GM19238 (cell line): ENCODE data around the gene FAM53B.

Experiments used
- DNase-seq: peaks from one replicate; pipeline ENCODE4 v3.0.0; 2011; ENCODE audit warnings: low spot score; ENCODE audit not compliant: insufficient read length

FAM53B gene

DNA sequence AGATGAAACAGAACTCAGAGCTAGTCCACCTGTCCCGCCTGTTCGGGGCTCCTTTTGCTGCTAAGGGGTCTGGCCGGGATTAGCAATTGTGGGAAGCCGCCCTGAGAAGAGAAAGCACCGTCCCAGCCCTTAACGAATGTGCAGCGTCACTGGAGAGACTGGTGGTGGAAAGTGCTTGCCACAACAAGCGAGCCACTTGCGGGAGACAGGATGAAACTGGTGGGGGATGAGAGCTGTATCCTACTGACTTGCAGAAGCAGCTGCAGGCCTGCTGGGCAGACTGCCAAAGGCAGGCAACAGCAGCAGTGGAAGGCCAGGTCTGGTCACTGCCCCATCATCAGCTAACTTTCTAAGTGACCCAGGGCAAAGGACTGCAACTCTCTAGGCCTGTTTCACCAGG, 95.4 kb downstream of the FAM53B start:
- DNase-seq, result peak; percentile 58

DNA sequence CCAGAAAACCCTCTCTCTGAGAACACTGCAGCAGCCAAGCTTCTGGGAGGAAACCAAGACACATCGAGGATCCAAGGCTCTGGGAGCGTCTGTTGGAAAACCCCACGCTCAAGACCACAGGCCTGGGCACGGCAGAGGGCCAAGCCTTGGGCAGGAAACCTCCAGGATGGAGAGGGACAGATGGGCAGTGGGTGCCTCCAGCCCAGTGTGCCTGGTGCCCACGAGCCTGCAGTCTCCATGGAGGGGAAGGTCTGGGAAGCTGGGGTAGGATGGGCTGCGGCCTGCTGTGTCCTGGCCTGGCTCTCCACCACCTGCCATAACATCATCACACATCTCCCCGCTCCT, 96.1 kb downstream of the FAM53B start:
- DNase-seq, result no peak

- DNase-seq, result peak; percentile 77
Observed at GRCh38 chr10:124647421-124648130, 96.6 kb downstream of the FAM53B start.

DNA sequence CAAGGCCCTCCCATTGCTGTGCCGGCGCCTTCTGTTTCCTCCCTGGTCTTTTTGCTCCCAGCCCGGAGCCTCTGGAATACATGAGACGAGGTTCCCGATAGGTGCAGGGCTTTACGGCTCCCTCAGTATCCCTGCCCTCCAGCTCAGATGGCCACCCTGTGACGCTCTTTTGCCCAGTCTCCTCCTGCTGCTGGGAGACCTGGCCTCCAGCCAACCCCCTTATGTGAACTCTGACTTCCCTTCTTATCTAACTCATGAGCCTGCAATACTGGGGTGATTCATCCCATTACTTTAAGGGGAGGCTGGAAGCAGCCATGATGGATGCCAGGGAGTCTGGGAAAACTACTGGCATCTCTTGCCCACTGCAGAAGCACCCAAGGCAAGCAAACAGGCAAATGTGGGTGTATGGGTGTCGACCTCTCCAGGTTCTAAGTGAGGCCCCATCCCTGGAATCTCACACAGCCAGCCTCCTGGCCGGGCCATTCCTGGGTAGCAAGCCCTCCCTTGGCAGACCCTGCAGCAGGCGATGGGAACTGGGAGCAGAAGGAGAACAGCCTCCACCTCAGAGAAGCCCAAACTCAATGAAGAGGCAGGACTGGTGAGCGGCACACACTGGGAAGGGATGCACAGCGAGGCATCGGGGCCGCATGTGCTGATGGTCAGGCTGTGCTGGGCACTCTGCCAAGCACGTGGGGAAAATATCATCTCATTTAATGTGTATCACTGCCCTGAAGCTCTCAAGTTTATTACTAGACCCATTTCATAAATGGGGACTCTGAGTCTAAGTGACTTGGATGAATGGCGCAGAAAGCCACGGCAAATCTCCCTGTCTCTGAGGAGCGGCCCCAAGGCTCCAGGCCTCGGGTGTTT, 97.5 kb downstream of the FAM53B start:
- no peak for DNase-seq

- no peak for DNase-seq
Observed at GRCh38 chr10:124645467-124646095, 98.6 kb downstream of the FAM53B start.

DNA sequence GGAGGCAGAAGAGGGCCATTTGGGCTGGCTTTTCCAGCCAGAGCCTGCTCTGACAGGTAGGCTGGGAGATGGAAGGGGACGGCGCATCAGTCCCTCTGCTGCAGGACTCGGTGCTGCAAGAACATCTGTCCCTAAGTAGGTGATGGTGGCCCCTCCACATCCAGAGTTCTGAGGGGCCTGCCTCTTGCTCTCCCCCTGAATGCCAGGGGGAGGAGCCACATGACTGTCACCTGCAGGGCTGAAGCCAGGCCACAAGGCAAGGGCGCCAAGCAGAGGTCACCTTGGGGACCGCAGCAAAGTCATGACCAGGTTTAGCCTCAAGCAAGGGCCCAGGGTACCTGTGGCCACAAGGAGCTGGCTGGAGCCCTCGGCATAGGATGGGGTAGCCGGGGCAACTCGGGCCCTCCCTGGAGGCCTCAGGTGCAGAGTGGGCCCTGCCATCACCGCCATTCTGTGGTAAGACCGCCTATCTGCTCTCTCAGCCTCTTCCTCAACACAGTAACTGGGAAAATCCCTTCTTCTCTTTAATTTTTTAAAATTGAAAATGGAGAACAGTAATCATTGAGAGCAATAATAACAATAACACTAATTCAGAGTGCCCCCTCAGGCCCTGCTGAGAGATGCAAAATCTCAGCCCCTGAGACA, 99.3 kb downstream of the FAM53B start:
- no peak for DNase-seq

GRCh38 chr10:124644236-124644635, 99.9 kb downstream of the FAM53B start:
- no peak for DNase-seq

DNA sequence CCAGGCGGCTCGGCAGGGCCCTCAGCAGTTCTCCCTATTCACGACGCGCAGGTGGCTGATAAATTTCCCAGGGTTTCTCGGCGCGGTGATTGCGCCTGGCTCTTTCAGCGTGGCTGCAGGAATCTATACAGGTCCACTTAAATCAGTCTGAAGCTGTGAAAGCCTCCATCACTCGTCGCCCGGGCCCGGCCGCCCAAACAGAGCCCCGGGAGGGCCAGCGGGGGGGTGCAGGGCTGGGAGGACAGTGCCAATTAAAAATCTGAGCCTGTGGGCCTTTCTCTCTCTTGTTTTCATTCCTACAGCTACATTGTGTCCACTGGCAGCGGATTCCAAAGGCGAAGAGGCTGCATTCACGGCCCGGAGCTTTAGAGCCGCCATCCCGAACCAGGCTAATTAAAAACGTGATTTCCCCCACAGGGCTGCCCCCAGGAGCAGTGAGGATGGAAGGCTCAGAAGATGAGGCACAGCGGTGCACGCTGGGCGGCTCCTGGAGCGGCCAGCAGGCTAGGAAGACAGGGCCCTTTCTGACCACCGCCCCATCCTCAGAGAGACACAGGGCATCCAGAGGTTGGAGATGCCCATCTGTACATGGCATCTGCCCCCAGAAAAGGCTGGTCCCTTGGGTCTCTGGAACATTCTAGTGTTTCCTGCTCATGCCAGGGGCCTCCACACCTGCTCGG, 100.7 kb downstream of the FAM53B start:
- DNase-seq, result no peak

GRCh38 chr10:124642088-124642710, 102.0 kb downstream of the FAM53B start:
- DNase-seq, result no peak

- no peak for DNase-seq
Observed at GRCh38 chr10:124641282-124642087, 102.7 kb downstream of the FAM53B start.

GRCh38 chr10:124640538-124641231, 103.5 kb downstream of the FAM53B start:
- DNase-seq, result no peak

- DNase-seq, result no peak
Observed at GRCh38 chr10:124640056-124640455, 104.1 kb downstream of the FAM53B start.

- no peak for DNase-seq
Observed at GRCh38 chr10:124639646-124640045, 104.5 kb downstream of the FAM53B start.

DNA sequence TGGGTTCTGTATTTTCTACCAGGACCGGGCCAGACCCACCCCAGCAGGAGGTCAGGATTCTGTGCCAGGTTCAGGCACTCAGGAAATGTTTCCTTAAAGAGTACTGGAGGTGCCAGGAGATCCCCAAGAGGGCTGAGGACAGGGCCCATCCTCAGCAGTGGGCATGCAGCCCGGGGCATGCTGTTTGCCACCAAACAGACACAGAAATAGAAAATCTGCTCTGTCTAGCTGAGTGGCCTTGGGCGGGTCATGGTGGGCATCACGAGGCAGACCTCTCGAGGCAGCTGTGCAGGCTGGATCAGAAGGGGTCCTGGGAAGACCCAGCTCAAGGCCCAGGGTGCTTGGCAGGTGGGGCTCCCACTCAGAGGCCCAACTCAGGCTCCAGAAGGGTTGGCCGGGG, 105.0 kb downstream of the FAM53B start:
- no peak for DNase-seq

- DNase-seq, result no peak
Observed at GRCh38 chr10:124637746-124638145, 106.4 kb downstream of the FAM53B start.

- no peak for DNase-seq
Observed at GRCh38 chr10:124637091-124637700, 107.0 kb downstream of the FAM53B start.

DNA sequence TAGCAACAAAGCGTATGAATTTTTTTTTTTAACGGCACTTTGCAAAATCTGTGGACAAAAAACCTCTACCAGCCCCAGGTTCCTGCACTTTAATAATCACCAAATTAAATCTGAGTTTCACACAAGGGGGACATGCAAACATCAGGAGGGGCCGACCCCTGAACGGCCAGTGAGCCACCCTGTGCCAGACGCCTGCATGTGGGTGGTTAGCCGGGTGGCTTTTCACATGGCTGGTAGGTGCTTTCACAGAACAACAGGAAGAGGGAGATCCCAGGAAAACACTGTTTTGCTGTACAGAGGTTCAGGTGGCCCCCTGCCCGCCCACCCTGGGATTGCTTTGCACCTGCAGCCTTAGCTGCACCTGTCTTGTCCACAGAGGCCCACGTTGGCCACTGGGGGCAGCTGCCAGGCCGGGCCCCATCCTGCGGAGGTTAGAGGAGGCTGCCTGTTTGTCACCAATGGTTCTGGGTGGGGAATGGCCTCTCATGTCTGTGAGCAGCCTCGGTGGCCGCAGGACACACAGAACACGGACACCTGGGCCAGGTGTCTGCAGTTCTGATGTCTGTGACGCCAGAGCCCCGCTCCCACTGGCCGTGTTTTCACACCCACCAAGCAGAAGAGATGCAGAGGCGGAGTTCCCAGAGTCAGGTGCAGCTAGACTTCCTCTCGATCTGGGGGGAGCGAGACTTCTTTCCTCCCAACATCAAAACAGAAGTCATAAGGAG, 107.7 kb downstream of the FAM53B start:
- no peak for DNase-seq

DNA sequence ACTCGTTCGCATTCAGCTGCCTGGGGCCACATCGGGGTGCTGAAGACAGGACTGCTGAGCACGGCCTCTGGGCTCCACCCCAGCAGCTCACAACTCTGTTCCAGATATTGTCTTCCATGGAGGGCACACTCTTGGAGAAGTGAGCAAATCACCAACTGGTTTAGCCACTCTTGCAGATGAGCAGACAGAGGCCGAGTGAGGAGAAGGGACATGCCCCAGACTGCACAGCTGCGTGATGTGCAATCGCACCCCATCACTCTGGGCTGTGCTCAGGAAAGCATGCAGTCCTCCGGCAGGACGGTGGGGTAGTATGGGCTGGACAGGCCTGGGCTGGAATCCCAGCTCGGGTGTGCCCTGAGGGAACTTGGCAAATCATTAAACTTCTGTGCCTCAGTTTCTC, 111.6 kb downstream of the FAM53B start:
- no peak for DNase-seq
